Uterus (tissue), 2 donors: ENCODE data around the gene PSME2.

ENCODE experiments used
- POLR2A ChIP-seq, 2 donors: fragments of 450-650 bp; IDR thresholded peaks; one replicate each; pipeline ENCODE4 v1.6.1; 2016; ENCODE audit warnings: antibody characterized with exemption in 2 of 2, mild to moderate bottlenecking in 1 of 2, moderate library complexity in 1 of 2
- TF ChIP-seq, protein P1 (sequence below), 4 experiments: fragments of 200-600 bp in 2 of 4; fragments of 450-650 bp in 2 of 4; sonication (generic) in 2 of 4; IDR thresholded peaks; one replicate each; pipeline ENCODE4 v1.5.1; 2016 to 2019; ENCODE audit warnings: antibody characterized with exemption in 4 of 4, mild to moderate bottlenecking in 2 of 4, moderate library complexity in 1 of 4

GRCh38 chr14:24139272-24139934, 7.0 kb downstream of the PSME2 start:
- TF ChIP-seq, protein P1, sequence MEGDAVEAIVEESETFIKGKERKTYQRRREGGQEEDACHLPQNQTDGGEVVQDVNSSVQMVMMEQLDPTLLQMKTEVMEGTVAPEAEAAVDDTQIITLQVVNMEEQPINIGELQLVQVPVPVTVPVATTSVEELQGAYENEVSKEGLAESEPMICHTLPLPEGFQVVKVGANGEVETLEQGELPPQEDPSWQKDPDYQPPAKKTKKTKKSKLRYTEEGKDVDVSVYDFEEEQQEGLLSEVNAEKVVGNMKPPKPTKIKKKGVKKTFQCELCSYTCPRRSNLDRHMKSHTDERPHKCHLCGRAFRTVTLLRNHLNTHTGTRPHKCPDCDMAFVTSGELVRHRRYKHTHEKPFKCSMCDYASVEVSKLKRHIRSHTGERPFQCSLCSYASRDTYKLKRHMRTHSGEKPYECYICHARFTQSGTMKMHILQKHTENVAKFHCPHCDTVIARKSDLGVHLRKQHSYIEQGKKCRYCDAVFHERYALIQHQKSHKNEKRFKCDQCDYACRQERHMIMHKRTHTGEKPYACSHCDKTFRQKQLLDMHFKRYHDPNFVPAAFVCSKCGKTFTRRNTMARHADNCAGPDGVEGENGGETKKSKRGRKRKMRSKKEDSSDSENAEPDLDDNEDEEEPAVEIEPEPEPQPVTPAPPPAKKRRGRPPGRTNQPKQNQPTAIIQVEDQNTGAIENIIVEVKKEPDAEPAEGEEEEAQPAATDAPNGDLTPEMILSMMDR (IDR thresholded peaks at IDR 0.05) = no peak
- TF ChIP-seq POLR2A (IDR thresholded peaks at IDR 0.05) = no peak
